Measurements from ENCODE around the gene CNTNAP2.
A peak's percentile ranks its signal among the peaks of the same experiment; 100 is the strongest.

The CNTNAP2 gene

DNA sequence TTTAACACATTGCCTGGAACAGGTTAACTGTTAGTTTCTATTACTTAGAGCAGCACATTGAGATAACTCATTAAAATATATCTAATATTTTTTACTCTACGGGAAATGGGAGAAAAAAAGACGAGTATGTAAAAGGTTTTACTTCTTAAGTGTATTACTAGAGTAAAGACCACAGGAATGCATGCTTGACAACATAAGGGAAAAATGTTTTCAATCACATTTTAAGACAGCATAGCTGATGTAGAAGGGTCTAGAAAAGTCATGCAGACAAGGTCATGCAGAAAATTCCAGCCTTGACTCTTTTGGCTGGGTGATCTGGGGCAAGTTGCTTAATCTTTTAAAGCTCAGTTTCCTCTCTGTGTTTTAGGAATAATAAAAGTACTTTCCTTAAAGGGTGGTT is 806.2 kb downstream of the CNTNAP2 start:
- DNase-seq: no peak

DNA sequence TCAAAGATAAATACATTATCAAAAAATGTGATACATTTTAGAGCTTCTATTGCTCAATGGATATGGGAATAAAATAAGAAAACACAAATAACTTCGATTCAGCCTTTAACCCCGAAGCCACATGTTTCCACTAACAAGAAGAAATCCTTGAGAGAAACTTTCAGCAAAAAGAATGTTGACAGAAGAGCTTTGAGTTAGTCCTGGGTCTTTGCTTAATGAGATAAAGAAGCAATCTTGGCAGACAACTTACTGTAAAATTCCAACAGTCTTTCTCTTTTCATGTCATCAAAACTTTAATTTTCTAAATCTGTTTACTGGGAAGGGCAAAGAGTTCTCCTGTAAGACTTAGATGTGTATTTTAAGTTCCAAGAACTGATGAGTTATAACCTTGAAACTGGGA is 810.2 kb downstream of the CNTNAP2 start:
- no peak for DNase-seq

DNA sequence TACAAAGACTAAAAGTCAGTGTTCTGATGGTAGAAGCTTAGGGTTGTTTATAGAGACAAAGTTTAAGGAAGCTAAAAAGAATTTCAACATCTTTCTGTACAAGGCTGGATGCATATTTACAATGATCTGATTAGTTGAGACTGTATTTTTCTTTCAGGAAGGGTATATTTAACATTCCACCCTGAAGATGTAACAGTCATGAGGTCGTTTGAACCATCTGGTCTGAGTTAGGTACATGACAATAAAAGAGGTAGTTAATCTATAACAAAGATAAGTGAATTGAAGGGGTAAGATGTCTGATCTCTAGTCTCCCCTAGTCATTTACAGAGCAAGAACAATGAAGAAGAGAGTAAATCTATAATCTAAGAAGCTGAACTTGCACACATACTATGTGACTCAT is 821.2 kb downstream of the CNTNAP2 start:
- no peak for DNase-seq

DNA sequence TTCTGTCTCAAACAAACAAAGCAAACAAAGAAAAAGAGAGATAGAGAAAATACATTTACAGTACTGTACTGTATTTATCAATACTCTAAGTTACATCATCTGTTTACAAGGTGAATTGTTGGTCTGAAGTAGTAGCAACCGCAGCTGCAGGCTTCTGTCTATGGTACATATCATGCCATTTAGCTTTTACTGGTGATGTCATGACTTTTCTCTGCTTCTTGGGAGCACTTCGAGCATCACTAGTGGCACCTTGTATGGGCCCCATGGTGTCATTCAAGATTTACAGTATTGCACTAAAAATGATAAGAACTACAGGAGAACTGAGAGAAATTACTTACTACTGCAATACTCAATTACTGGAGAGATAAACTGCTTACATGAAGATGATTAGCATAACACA is 826.9 kb downstream of the CNTNAP2 start:
- DNase-seq: no peak

DNA sequence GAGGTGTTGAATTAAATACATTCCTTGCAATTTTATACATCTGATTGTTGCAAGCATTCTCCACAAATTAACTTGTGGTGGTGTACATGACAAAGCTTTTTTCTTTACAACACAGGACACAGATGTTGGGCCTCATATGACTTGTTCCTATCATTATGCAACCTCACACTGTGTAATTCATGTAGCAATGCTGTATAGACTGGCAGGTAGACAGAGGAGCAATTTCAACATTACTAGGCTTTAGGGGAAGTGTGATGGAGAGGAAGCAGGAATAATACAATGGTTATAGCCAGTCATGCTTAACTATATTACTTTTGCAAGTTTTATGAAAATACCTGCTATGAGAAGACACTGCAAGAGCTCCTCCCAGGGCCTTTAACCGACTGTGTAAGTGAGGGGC is 832.1 kb downstream of the CNTNAP2 start:
- DNase-seq: no peak

DNA sequence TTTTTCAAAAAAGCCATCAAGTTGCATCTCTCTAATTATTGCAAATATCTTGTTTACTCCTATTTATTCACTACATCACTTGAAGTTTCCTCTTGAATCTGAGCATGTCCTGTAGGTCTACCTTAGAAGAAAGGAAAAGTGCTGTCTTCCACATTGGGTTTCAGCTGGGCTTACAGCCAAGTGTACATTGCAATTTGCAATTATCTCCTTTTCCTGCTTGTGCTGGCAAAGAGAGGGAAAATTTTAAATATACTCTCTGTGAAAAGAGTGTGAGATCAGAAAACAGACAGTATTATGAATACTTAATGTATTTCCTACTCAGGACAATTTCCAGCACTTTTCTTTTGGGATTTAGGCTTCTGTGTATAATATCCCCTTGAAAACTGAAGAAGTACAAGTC is 839.7 kb downstream of the CNTNAP2 start:
- no peak for DNase-seq

DNA sequence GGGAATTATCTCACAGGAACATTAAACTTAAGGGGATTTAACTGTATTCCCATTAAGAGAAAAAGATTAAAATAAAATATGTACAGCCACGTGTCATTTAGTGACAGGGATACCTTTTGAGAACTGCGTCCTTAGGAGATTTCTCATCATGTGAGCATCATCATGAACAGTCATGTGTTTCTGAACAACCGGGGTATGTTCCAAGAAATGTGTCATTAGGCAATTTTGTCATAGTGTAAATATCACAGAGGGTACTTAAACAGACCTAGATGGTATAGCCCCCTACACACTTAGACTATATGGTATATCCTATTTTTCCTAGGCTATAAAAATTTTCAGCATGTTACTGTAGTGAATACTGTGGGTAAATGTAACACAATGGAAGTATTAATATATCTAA is 840.3 kb downstream of the CNTNAP2 start:
- DNase-seq: no peak

DNA sequence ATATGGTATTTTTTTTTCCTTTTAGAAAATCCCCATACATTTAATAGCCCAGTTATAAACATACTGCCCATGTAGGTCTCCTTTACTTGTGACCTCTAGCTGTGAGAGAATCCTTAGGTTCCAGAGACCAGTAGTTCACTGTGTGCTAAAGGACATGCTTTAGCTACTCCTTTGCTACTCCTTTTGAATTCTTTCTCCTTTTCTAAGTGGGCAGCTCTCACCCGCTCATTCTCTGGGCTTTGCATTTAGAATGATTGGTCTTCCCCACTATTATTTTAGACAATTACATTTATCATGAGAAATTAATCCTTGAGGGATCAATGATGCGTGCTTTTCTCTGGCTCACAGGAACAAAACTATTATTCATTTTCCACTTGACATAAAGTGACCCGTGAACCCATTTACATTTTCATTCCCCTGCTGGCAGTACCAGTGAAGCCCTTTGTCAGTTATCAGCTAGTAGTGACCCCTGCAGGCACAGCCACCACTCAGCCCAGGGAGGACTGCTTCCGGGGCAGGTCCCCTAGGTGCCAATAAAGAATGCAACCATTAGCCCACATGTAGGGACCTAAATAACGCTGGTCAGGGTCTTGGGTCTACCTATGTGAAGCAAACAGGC is 844.3 kb downstream of the CNTNAP2 start:
- no peak for DNase-seq

DNA sequence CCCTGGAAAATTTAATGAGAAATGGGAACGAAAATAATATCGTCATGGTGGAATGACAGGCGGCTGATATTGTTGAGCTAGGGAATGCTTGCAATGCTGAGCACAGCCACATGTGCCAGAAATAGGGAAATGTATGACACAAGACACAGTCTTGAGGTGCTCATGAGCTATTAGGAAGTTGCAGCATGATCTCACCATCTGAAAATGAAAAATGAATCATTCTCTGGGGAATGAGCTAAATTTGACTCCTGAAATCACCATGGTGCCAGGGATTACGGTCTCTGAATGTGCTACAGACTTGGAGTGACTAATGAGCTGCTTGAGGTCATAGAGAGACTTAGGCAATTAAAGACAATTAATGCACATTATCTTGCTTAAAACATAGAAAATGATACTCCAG is 845.0 kb downstream of the CNTNAP2 start:
- DNase-seq: peak; percentile 27

DNA sequence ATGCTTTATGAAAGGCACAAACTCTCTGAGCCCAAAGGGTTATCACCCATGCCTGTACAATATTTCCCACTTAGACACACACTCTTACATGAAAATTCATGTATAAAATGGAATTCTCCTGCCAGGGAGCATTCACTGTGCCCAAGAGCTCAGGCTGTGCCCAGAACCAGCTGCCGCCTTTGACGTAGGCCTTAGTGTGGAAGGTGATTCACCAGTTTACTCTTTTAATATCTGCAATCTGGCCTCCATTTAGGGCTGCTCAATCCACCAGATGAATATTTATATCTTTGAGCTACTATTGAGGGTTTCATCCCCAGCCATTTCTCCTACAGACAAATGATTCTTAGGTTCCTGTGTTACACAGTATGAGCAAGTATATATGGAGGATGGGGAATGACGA is 849.7 kb downstream of the CNTNAP2 start:
- no peak for DNase-seq

DNA sequence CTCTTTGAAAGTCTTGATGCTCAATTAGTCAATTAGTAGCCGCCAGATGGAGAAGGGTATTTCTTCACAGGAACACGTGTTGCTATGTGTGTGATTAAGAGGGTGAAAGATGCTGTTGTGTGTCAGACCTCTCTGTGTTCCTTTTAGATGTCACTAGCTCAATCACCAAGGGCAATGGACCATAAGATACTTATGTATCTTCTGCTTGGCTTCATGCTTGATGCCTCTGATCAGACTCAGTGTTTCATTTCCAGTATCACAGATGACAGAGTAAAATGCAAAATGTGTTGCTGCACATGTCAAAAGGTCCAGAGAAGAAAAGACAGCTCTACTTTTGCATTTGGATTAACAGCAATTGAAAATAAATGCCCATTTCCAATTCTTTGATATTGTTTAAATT is 865.9 kb downstream of the CNTNAP2 start:
- DNase-seq: no peak

DNA sequence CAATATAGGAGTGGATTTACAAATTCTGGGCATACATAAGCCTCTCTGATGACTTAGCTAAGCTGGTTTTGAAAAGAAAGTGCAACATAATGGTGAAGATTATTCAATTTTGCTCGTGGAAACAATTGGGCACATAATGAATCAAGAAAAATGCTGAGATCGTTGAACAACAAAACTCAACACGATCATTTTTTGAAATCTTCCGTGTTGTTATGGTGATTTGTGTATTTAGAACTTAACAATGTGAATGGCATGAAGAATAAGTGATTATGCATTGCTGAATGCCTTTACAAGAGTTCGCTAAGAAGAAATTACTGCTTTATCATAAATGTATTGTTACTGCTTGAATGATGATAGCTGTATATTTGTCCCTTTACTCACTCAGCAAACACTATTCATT is 875.0 kb downstream of the CNTNAP2 start:
- DNase-seq: no peak

DNA sequence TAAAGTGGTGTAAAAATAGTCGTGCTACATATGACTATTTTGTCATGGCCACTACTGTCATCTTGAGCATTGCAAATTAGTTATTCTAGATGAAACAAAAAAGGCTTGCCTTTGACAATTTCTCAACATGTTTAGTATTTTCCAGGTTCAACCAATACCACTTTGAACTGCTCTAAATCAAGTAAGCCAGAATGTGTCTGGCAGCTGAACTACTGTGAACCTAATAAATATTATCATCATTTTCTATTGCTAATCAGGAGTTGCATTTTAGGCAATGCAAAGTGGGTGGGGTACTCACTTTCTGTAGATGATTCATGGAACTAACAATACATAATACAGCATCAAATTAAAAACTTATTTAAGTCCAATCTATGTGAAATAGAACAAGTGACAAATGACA is 877.2 kb downstream of the CNTNAP2 start:
- DNase-seq: no peak

DNA sequence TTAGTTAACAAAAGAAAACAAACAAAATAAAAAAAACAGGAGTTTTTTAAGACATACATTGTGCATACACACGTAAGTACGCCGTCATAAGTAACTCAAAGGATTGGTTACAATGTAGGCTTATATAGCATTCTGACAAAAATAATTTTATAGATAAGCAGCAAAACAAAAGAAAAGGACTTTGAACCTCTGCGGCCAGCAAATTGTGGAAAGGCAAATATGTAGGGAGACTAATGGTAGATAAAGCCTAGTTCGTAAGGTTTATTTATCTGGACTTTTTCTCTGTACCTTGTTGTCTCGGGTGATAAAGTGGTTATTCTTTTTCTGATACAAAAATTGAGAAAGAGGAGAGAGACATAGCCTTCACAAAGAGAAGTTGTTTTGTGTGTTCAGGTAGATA is 891.9 kb downstream of the CNTNAP2 start:
- no peak for DNase-seq

DNA sequence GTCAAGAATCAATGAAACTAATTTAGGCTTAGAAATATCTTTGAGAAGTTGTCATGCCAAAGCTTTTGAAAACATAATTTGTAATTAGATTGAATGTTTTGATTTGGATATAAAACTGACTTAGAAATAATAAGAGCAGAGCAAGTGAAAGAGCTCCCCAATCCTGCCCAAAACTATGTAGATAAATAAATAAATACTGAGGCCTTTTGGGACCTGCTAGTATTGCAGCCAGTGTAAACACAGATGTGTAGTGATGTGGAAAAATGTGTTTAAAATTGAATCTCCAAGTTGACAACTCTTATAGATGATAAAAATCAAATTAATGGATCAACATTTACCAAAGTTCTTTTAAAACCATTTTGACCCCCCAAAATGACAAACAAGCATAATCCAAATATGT is 896.1 kb downstream of the CNTNAP2 start:
- no peak for DNase-seq

DNA sequence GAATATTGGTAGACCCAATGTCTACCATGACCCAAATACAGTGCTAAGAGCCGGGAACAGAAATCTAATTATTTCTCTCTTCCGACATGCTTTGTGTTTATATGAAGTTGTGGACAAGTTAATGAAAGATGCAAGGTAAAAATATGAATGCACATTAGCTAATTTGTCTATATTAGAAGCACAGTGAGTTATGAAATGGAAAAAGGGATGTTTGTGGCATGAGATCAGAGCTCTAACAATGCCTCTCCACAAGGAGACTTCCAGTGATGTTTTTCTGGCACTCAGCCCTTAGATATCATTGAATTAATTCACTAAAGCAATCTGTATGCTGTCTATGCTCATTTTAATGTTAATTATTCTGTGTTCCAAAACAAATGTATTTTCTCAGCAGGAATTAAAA is 897.2 kb downstream of the CNTNAP2 start:
- DNase-seq: no peak

DNA sequence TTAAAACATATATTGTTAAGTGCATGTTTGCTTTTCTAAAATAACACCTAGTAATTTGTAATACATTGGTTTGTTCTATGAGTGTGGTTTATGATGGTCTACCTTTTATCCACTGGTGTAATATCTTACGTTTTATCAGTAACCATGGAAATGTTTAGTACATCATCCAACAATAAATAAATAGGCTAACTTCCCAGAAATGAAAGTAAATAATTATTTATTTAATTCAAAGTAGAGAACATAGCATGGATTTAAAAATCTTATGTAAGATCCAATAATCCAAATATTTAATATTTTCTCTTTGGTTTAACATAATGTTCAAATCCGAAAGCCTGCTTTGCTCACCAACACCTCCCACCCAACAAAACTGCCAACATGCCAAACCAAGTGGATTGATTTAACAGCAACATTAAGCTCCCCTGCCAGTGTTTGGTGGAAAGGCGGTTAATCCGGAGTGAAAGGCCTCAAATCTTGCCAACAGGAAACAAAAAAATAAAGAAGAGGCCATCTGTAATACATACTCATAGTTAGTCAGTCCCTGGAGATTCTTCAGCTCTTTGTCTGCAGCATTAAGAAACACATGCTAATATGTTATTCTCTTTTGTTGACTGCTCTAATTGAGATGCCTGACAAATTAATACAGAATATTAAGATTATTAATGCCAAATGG is 897.8 kb downstream of the CNTNAP2 start:
- DNase-seq: no peak

DNA sequence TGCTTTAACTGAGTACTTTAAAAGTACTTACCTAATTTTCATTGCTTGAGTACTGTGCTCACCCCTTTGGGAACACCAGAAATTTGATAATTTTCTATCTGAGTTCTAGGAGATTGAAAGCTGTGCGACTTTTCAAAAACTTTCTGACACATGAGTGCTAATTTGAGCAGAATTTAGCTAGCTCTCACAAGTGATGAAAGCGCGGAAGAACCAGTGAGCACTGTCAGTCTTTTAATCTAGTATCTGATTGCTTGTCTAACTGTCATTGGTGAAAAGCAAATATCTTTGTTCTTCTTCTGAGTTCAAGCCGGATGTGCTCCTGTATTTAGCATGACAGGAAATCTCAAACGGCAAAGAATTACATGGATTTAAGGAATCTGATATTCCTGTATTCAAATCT is 899.4 kb downstream of the CNTNAP2 start:
- no peak for DNase-seq

DNA sequence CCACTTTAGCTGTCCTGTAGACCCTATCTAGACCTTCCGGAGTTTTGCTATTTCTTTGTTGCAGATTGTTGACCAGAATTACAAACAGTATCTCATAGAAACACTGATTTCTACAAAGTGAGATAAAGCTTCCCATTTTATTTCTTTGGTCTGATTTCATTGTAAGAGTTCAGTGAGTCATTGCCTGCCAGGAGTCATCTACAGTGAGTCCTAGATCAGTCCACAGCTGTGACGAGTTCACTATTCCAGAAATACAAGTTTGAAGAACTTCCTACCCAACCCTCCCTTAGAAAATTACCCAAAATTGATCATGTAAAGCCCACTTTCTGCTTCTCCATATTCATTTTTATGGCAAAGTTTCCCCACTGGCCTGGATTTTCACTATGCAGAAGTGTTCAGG is 905.5 kb downstream of the CNTNAP2 start:
- DNase-seq: no peak

DNA sequence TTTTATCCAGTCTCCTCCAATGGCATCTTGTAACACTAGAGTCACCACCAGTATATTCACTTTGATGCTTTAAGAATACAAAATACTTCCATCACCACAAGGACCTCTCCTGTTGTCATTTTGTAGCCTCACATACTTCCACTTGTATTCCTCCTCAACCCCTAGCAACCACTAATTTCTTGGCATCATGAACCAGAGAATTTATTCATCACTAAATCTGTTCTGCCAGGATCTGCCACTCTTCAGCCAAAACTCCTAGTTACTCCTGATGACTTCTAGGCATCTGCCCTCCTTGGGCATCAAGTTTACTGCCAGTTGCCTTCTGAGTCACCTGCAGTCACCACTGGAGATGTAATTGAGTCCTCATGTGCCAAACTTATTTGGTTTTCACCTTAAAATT is 906.8 kb downstream of the CNTNAP2 start:
- no peak for DNase-seq

DNA sequence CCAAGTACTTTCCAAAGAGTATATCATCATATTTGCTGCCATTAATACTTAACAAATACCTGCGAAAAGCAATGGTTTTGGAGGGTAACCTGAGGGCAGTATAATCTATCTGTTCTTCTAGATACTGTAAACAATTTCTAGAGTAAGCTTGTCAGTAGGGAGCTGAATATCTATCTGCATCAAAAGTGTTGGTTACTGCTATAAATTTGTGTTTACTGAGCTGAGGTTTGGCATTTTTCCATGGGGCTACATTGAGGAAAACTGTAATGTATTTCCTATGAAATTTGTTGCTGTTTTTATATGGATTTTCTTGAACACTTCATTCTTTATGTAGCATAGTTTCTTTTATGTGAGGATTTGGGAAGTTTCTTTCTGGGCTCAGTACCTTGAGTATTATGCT is 913.4 kb downstream of the CNTNAP2 start:
- no peak for DNase-seq

DNA sequence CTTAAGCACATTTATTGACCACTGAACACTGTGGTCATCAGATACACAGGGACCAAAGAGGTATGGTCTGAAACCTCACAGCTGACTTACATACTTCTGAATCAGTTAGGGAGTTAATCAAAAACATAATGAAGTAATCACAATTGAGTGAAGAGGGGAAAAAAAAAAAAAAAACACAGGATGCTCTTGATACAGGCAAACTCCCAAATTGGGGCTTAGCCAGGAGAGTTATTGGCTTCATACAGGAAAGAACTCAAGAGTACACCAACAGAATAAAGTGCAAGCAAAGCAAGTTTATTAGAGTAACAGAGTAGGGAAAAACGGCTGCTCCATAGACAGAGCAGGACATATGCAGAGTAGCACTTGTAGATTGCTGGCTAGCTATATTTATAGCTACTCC is 917.0 kb downstream of the CNTNAP2 start:
- no peak for DNase-seq

DNA sequence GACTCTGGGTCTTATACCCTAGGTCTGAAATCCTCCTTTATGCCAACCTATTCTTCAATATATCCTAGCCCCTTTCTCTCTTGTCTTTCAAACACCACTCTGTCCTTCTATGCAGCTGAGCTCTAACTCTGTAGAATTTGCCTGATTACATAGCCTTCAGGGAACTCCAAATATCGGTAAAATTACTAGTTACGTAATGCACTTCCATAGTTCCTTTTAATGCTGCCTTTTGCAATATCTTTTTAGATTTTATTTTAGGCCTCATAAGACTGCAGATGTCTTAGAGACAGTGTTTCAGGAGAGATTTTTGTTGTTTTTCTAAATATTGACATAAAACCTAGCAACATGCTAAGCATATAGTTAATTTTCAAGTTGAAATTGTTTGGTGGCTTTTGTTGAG is 924.8 kb downstream of the CNTNAP2 start:
- no peak for DNase-seq

DNA sequence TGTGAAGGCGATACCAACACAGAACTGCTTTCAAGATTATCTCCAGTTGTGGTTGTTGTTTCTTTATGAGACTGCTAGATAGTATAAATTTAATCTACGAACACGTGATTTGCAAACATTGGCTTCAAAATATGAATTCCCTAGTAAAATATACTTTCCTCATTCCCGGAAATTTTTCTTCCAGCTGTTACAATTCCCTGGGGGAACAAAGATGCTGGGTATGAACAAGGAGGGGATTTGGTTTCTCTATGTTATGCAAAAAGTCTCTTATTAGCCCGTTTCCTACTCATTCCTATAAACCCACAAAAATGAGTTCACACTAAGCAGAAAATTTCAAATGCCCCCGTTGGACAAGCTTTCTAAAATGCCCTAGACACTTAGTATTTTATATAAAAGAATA is 928.3 kb downstream of the CNTNAP2 start:
- no peak for DNase-seq

DNA sequence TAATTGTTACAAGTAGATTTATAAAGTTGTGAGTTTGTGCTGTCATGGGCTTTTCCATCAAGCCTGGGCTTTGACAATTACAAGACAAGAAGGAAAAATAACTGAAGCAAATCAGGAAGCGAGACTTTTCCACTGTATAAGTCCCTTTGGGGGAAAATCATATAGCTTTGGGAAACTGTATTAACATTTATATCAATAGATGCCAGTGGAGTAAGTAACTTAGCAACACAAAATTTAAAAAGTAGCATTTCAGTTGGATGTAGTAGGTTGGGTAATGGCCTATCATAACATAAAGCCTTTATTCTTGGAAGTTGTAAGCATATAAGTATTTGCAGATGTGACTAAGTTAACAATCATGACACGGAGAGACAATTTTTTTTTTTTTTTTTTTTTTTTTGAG is 931.1 kb downstream of the CNTNAP2 start:
- no peak for DNase-seq
